ENCODE data around the gene CPZ. TPM values are rescaled to one million over a fixed set of nuclear protein-coding genes. Genes with fewer than 3 reads are reported as not detected.

The CPZ gene
- total RNA-seq, 1 experiment from 2014 or later, result 9.1 TPM

GRCh38 chr4:8546766-8547107, 45.8 kb upstream of the CPZ start:
- Histone ChIP-seq H3K4me1 (replicated peaks; ENCODE audit: insufficient read depth) (peaks cover 46% of the 10 kb centered on the region), H3K4me3 (no peak overlapping the region), H3K4me2 (peak overlapping the region; percentile 65), H3F3A (ENCODE audit: insufficient read depth, low read depth) (peaks cover 33% of the 10 kb centered on the region; the same call in 1 of the 2 replicates), H3K79me2 (ENCODE audit: low read depth) (no peaks in the 10 kb centered on the region), H3K9me2 (ENCODE audit: insufficient read depth) (no peaks in the 10 kb centered on the region), H3K36me3 (ENCODE audit: low read depth) (no peaks in the 10 kb centered on the region), H3K27ac (peak overlapping the region; percentile 98), H3K27me3 (ENCODE audit: insufficient read depth, low read depth) (no peaks in the 10 kb centered on the region), H2AFZ (no peak overlapping the region), H3K9me3 (ENCODE audit: insufficient read depth, low read depth) (no peaks in the 10 kb centered on the region), H4K20me1 (ENCODE audit: insufficient read depth) (no peaks in the 10 kb centered on the region)
- BruUV-seq (replicated peaks), result no TSS peak
- DNase-seq, result no peak
- POLR2A ChIA-PET (ENCODE audit: unreplicated experiment), result no interaction called here
- CTCF ChIA-PET, result interaction anchor here (0.9 kb wide), 1 partner anchor 8 kb away, joined by 3 read pairs; no protein-coding TSS in a partner anchor
- intact Hi-C loops (cut with micrococcal nuclease; ENCODE audit: unreplicated experiment), result loop anchor here (2.0 to 5.0 kb wide), 2 partner anchors 189 to 304 kb away; no protein-coding TSS in a partner anchor
- TF ChIP-seq CTCF (conservative IDR thresholded peaks at IDR 0.05), result no peak
- TF ChIP-seq EZH2 (IDR thresholded peaks at IDR 0.05; ENCODE audit: low read depth), result no peak

GRCh38 chr4:8547108-8547911, 45.3 kb upstream of the CPZ start:
- H3K9me3 ChIP-seq (ENCODE audit: insufficient read depth, low read depth), result no peaks in the 10 kb centered on the region
- intact Hi-C loops (cut with micrococcal nuclease; ENCODE audit: unreplicated experiment), result loop anchor here (2.0 to 5.0 kb wide), 2 partner anchors 190 to 305 kb away; no protein-coding TSS in a partner anchor
- peaks cover 46% of the 10 kb centered on the region for H3K4me1 ChIP-seq (replicated peaks; ENCODE audit: insufficient read depth)
- H3K79me2 ChIP-seq (ENCODE audit: low read depth), result no peaks in the 10 kb centered on the region
- peak overlapping the region; percentile 65 for H3K4me2 ChIP-seq
- ChIA-PET CTCF (interaction anchor here (0.9 to 1.4 kb wide), 3 partner anchors 8 to 14 kb away, joined by 3 to 4 read pairs (median 4); no protein-coding TSS in a partner anchor), POLR2A (ENCODE audit: unreplicated experiment) (no interaction called here)
- no peaks in the 10 kb centered on the region for H3K27me3 ChIP-seq (ENCODE audit: insufficient read depth, low read depth)
- H4K20me1 ChIP-seq (ENCODE audit: insufficient read depth), result no peaks in the 10 kb centered on the region
- DNase-seq, result peak; percentile 66 to 89
- H3K27ac ChIP-seq, result peak overlapping the region; percentile 98
- no peaks in the 10 kb centered on the region for H3K36me3 ChIP-seq (ENCODE audit: low read depth)
- TSS peak; percentile 85 for BruUV-seq (replicated peaks)
- H2AFZ ChIP-seq, result no peak overlapping the region
- peaks cover 33% of the 10 kb centered on the region; the same call in 1 of the 2 replicates for H3F3A ChIP-seq (ENCODE audit: insufficient read depth, low read depth)
- peak overlapping the region; percentile 28; the same call in 1 of the 2 replicates for H3K4me3 ChIP-seq
- no peaks in the 10 kb centered on the region for H3K9me2 ChIP-seq (ENCODE audit: insufficient read depth)
- TF ChIP-seq CTCF (conservative IDR thresholded peaks at IDR 0.05) (peak; percentile 47), EZH2 (IDR thresholded peaks at IDR 0.05; ENCODE audit: low read depth) (no peak)

- intact Hi-C loops (cut with micrococcal nuclease; ENCODE audit: unreplicated experiment), result loop anchor here (1.0 to 5.0 kb wide), 6 partner anchors 8 to 305 kb away; no protein-coding TSS in a partner anchor
- Histone ChIP-seq H3K79me2 (ENCODE audit: low read depth) (no peaks in the 10 kb centered on the region), H2AFZ (peak overlapping the region; percentile 51), H3K4me1 (replicated peaks; ENCODE audit: insufficient read depth) (peaks cover 46% of the 10 kb centered on the region), H3F3A (ENCODE audit: insufficient read depth, low read depth) (peaks cover 33% of the 10 kb centered on the region; the same call in 1 of the 2 replicates), H3K4me2 (peak overlapping the region; percentile 65), H3K9me2 (ENCODE audit: insufficient read depth) (no peaks in the 10 kb centered on the region), H3K27me3 (ENCODE audit: insufficient read depth, low read depth) (no peaks in the 10 kb centered on the region), H3K9me3 (ENCODE audit: insufficient read depth, low read depth) (no peaks in the 10 kb centered on the region), H3K27ac (peak overlapping the region; percentile 98), H3K36me3 (ENCODE audit: low read depth) (no peaks in the 10 kb centered on the region), H3K4me3 (peak overlapping the region; percentile 31; the same call in 1 of the 2 replicates), H4K20me1 (ENCODE audit: insufficient read depth) (no peaks in the 10 kb centered on the region)
- BruUV-seq (replicated peaks), result TSS peak; percentile 87
- DNase-seq, result peak; percentile 90 to 94
- TF ChIP-seq CTCF (conservative IDR thresholded peaks at IDR 0.05), result no peak
- TF ChIP-seq EZH2 (IDR thresholded peaks at IDR 0.05; ENCODE audit: low read depth), result no peak
- CTCF ChIA-PET, result interaction anchor here (0.5 to 1.4 kb wide), 4 partner anchors 9 to 42 kb away, joined by 3 to 8 read pairs (median 4); no protein-coding TSS in a partner anchor
- POLR2A ChIA-PET (ENCODE audit: unreplicated experiment), result interaction anchor here (0.5 kb wide), 1 partner anchor 10 kb away, joined by 14 read pairs; no protein-coding TSS in a partner anchor
Measured at GRCh38 chr4:8547912-8548730, 44.4 kb upstream of the CPZ start.
